Fibroblast of pulmonary artery (primary cell): ENCODE data around the gene FARP2.
"Not testable (repeated sequence)": the region's sequence is repeated elsewhere in the genome, so short reads cannot be mapped to it uniquely, and the experiment has no call there.

Source experiments
- DNase-seq: peaks from one replicate; pipeline ENCODE4 v3.0.0-alpha.2; 2010; ENCODE audit warnings: low read depth
- H3K4me3 ChIP-seq: replicated peaks from 2 replicates; pipeline ENCODE4 v1.5.1; 2011; ENCODE audit warnings: low read depth, mild to moderate bottlenecking, control low read depth, low read length, moderate library complexity
- TF ChIP-seq, protein P1 (sequence below): IDR thresholded peaks from 2 replicates; pipeline ENCODE4 v1.5.1; 2011; ENCODE audit warnings: mild to moderate bottlenecking, control low read depth, low read length, inconsistent platforms; ENCODE audit errors: missing control alignments

The FARP2 gene

DNA sequence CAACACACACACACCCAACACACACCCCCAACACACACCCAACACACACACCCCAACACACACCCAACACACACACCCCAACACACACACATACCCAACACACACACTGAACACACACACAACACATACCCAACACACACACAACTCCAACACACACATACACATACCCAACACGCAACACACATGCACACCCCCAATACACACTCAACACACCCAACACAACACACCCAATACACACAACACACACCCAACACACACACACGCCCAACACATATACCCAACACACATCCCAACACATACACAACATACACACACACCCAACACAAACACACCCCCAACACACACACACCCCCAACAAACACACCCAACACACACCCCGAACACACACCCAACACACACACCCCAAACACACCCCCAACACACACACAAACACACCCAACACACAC is 160.5 kb downstream of the FARP2 start:
- TF ChIP-seq, protein P1, sequence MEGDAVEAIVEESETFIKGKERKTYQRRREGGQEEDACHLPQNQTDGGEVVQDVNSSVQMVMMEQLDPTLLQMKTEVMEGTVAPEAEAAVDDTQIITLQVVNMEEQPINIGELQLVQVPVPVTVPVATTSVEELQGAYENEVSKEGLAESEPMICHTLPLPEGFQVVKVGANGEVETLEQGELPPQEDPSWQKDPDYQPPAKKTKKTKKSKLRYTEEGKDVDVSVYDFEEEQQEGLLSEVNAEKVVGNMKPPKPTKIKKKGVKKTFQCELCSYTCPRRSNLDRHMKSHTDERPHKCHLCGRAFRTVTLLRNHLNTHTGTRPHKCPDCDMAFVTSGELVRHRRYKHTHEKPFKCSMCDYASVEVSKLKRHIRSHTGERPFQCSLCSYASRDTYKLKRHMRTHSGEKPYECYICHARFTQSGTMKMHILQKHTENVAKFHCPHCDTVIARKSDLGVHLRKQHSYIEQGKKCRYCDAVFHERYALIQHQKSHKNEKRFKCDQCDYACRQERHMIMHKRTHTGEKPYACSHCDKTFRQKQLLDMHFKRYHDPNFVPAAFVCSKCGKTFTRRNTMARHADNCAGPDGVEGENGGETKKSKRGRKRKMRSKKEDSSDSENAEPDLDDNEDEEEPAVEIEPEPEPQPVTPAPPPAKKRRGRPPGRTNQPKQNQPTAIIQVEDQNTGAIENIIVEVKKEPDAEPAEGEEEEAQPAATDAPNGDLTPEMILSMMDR = no peak
- no peak for DNase-seq
- H3K4me3 ChIP-seq = no peak overlapping the region

DNA sequence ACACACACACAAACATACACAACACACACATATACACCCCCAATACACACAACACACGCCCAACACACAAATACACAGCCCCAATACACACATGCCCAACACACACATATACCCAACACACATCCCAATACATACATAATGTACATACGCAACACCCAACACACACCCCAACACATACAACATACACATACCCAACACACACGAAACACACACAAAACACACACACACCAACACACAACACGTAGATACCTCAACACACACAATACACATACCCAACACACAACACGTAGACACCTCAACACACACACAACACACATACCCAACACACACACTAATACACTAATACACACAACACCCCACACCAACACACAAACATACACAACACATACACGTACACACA is 161.2 kb downstream of the FARP2 start:
- DNase-seq = no peak
- H3K4me3 ChIP-seq = no peak overlapping the region
- TF ChIP-seq, protein P1 = no peak

DNA sequence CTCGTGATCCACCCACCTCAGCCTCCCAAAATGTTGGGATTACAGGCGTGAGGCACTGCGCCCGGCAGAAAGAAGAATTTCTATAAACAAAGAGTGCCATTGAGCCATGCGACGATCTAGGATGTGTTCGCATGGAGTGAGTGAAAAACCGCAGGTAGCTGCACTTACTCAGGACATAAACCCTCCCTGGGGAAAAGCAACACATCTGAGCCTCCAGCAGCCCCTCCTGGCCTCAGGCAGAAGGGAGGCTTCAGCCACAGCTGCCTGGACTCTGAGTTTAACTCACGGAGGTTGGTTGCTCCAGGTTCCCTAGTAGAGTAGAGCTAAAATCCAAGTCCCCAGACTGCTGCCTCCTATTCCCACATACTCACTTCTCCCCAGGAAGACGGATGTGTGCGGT is 163.6 kb downstream of the FARP2 start:
- TF ChIP-seq, protein P1 = no peak
- DNase-seq = no peak
- H3K4me3 ChIP-seq = no peak overlapping the region

GRCh38 chr2:241522477-241522876 is 166.4 kb downstream of the FARP2 start:
- H3K4me3 ChIP-seq = no peak overlapping the region
- TF ChIP-seq, protein P1 = no peak

GRCh38 chr2:241525818-241526780 is 170.0 kb downstream of the FARP2 start:
- DNase-seq, H3K4me3 ChIP-seq: not testable (repeated sequence)

More at GRCh38 chr2:241522477-241522876, 166.4 kb downstream of the FARP2 start:
- DNase-seq = no peak

DNA sequence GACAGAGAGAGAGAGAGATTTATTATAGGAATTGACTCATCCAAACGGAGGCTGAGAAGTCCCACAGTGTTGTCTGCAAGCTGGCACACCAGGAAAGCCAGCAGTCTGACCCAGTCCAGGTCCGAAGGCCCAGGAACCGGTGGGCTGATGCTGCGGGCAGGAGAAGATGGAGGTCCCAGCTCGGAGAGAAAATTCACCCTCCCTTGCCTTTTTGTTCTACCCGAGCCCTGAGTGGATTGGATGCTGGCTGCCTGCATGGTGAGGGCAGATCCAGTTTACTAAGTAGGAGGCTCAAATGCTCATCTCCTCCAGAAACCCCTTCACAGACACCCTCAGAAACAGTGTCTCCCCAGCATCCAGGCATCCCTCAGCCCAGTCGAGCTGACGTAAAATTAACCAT is 174.5 kb downstream of the FARP2 start:
- TF ChIP-seq, protein P1 = no peak
- no peak for DNase-seq
- no peak overlapping the region for H3K4me3 ChIP-seq

DNA sequence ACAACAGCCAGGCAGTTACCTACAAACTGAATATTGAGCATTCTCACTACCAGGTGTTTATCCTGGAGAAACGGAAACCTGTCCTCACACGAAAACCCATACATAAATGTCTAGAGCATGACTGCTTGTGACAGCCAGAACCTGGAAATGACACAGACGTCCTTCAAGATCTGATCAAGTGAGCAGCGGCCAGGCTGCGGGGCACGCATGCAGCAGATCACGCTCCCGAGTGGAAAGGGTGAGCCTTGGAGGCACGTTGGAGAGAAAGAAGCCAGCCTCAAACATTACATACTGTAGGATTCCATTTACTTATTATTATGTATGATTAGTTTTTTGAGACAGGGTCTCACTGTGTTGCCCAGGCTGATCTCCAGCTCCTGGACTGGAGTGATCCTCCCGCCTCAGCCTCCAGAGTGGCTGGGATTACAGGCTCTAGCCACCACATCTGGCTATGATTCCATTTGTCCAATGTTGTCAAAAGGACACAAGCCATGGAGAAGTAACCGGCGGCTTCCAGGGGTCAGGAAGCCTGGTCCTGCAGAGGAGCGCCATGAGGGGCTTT is 175.2 kb downstream of the FARP2 start:
- DNase-seq = no peak
- TF ChIP-seq, protein P1 = no peak
- H3K4me3 ChIP-seq = no peak overlapping the region
